ENCODE data around the gene CXCL14. TPM values are rescaled to one million over a fixed set of nuclear protein-coding genes. Genes with fewer than 3 reads are reported as not detected.

CXCL14 gene
- total and polyA plus RNA-seq, 2 donors (not counting 1 experiment from before 2014, with no cell fraction given): not detected

- no peaks in the 10 kb centered on the region for H3K4me1 ChIP-seq (ENCODE audit: control insufficient read depth in 2 of 2, insufficient read depth in 2 of 2, low read length in 2 of 2)
- no peak for TF ChIP-seq CTCF (IDR thresholded peaks at IDR 0.05)
- no peak for TF ChIP-seq EZH2 (IDR thresholded peaks at IDR 0.05; ENCODE audit: borderline replicate concordance, insufficient read depth, low read depth, low read length, poor library complexity, severe bottlenecking)
- DNase-seq: no peak
- no peak for ATAC-seq (ENCODE audit: low read depth)
- Mint-ChIP-seq H3K27me3 (peaks cover 2% of the 10 kb centered on the region), H3K9me3 (ENCODE audit: insufficient read depth) (no peaks in the 10 kb centered on the region), H3K4me1 (no peaks in the 10 kb centered on the region), H3K4me3 (no peak overlapping the region), H3K27ac (no peak overlapping the region)
- no peaks in the 10 kb centered on the region for H3K9me3 ChIP-seq (ENCODE audit: control extremely low read depth in 1 of 3, control insufficient read depth in 2 of 3, insufficient read depth in 1 of 3, low read length in 2 of 3)
- no peaks in the 10 kb centered on the region for H3K36me3 ChIP-seq (replicated peaks in 1 of 2; ENCODE audit: control extremely low read depth in 1 of 2, control insufficient read depth in 1 of 2, extremely low read depth in 1 of 2, insufficient read depth in 2 of 2, low read length in 1 of 2)
- POLR2A ChIA-PET: no interaction called here
- H2AFZ ChIP-seq (ENCODE audit: insufficient read depth, low read depth, low read length, poor library complexity, severe bottlenecking): no peak overlapping the region
- no peak overlapping the region for H3K27ac ChIP-seq (ENCODE audit: low read length in 2 of 2)
- H3K79me2 ChIP-seq (ENCODE audit: control insufficient read depth, insufficient read depth, low read length): no peaks in the 10 kb centered on the region
- intact Hi-C loops (cut with micrococcal nuclease): no loop called here
- CTCF ChIA-PET: no interaction called here
- H3K4me2 ChIP-seq (replicated peaks; ENCODE audit: low read depth, low read length, poor library complexity, severe bottlenecking): no peak overlapping the region
- no peak overlapping the region for H3K9ac ChIP-seq (ENCODE audit: low read length)
- no peaks in the 10 kb centered on the region for H4K20me1 ChIP-seq (ENCODE audit: control insufficient read depth, insufficient read depth, low read length, poor library complexity, severe bottlenecking)
- WGBS (ENCODE audit: insufficient coverage): 71% methylated on average over 6 of the region's 6 CpGs
- no peak overlapping the region for H3K4me3 ChIP-seq (ENCODE audit: control extremely low read depth in 1 of 5, extremely low read depth in 1 of 5, insufficient read depth in 1 of 5, low read depth in 2 of 5, low read length in 4 of 5)
- H3K27me3 ChIP-seq (replicated peaks in 1 of 4; ENCODE audit: control extremely low read depth in 1 of 4, control insufficient read depth in 3 of 4, insufficient read depth in 4 of 4, low read length in 3 of 4): no peaks in the 10 kb centered on the region
Observed at GRCh38 chr5:135600971-135601381, 22.2 kb upstream of the CXCL14 start.

GRCh38 chr5:135600152-135600570, 21.4 kb upstream of the CXCL14 start:
- H3K4me1 Mint-ChIP-seq: no peaks in the 10 kb centered on the region
- intact Hi-C loops (cut with micrococcal nuclease): no loop called here
- Histone ChIP-seq H3K36me3 (replicated peaks in 1 of 2; ENCODE audit: control extremely low read depth in 1 of 2, control insufficient read depth in 1 of 2, extremely low read depth in 1 of 2, insufficient read depth in 2 of 2, low read length in 1 of 2) (no peaks in the 10 kb centered on the region), H3K4me2 (replicated peaks; ENCODE audit: low read depth, low read length, poor library complexity, severe bottlenecking) (no peak overlapping the region), H3K4me1 (ENCODE audit: control insufficient read depth in 2 of 2, insufficient read depth in 2 of 2, low read length in 2 of 2) (no peaks in the 10 kb centered on the region), H3K27me3 (replicated peaks in 1 of 4; ENCODE audit: control extremely low read depth in 1 of 4, control insufficient read depth in 3 of 4, insufficient read depth in 4 of 4, low read length in 3 of 4) (no peaks in the 10 kb centered on the region), H3K4me3 (ENCODE audit: control extremely low read depth in 1 of 5, extremely low read depth in 1 of 5, insufficient read depth in 1 of 5, low read depth in 2 of 5, low read length in 4 of 5) (no peak overlapping the region), H4K20me1 (ENCODE audit: control insufficient read depth, insufficient read depth, low read length, poor library complexity, severe bottlenecking) (no peaks in the 10 kb centered on the region), H3K27ac (ENCODE audit: low read length in 2 of 2) (no peak overlapping the region), H3K9ac (ENCODE audit: low read length) (no peak overlapping the region), H2AFZ (ENCODE audit: insufficient read depth, low read depth, low read length, poor library complexity, severe bottlenecking) (no peak overlapping the region), H3K79me2 (ENCODE audit: control insufficient read depth, insufficient read depth, low read length) (no peaks in the 10 kb centered on the region), H3K9me3 (ENCODE audit: control extremely low read depth in 1 of 3, control insufficient read depth in 2 of 3, insufficient read depth in 1 of 3, low read length in 2 of 3) (no peaks in the 10 kb centered on the region)
- ATAC-seq (ENCODE audit: low read depth) (no peak), DNase-seq (no peak)
- ChIA-PET POLR2A (no interaction called here), CTCF (no interaction called here)
- 92% methylated on average over 3 of the region's 5 CpGs for WGBS (ENCODE audit: insufficient coverage)
- TF ChIP-seq EZH2 (IDR thresholded peaks at IDR 0.05; ENCODE audit: borderline replicate concordance, insufficient read depth, low read depth, low read length, poor library complexity, severe bottlenecking) (no peak), CTCF (IDR thresholded peaks at IDR 0.05) (no peak)
- H3K4me3 Mint-ChIP-seq: no peak overlapping the region
- H3K9me3 Mint-ChIP-seq (ENCODE audit: insufficient read depth): no peaks in the 10 kb centered on the region
- no peak overlapping the region for H3K27ac Mint-ChIP-seq
- peaks cover 2% of the 10 kb centered on the region for H3K27me3 Mint-ChIP-seq

Data from B cell (primary cell).